GM21526 (cell line): ENCODE data around the gene AGAP1.

Experiments used
- ATAC-seq: cut with Tn5 transposase; IDR thresholded peaks from one replicate; pipeline ENCODE4 v1.9.1; 2021; ENCODE audit warnings: moderate library complexity; ENCODE audit not compliant: unreplicated experiment, low FRiP score

AGAP1 gene

GRCh38 chr2:235506997-235507615 is 13.3 kb downstream of the AGAP1 start:
- ATAC-seq = no peak

- ATAC-seq = no peak
Observed at GRCh38 chr2:235507928-235508327, 14.1 kb downstream of the AGAP1 start.

GRCh38 chr2:235508371-235509160 is 14.7 kb downstream of the AGAP1 start:
- no peak for ATAC-seq

GRCh38 chr2:235510318-235510717 is 16.5 kb downstream of the AGAP1 start:
- no peak for ATAC-seq

GRCh38 chr2:235511187-235511661 is 17.4 kb downstream of the AGAP1 start:
- ATAC-seq = no peak

DNA sequence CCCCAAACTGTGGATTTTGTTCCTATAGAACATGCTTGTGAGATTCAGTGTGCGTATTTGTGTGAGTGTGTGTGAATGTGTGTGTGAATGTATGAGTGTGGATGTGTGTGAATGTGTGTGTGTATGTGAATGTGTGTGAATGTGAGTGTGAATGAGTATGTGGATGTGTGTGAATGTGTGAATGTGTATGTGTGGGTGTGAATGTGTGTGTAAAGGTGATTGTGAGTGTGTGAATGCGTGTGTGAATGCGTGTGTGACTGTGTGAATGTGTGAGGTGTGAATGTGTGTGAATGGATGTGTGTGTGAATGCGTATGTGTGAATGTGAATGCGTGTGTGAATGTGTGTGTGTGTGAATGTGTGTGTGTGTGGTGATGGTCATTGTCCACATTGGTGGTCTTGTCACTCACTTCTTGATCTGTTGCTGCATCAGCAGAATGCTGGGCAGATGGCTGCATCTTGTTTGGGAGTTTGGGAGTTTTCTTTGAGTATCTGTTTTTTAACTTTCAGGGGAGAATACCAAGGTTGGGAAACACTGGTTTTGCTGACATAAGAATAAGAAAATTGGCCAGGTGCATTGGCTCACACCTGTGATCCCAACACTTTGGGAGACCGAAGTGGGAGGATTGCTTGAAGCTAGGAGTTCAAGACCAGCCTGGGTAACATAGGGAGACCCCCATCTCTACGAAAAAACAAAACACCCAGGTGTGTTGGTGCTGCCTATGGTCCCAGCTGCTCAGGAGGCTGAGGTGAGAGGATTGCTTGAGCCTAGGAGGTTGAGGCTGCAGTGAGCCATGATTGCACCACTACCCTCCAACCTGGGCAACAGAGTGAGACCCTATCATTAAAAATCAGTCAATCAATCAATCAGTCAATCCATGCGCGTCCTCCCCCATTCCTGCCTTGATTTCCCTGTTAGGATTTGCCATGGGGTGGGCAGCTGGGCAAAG is 18.2 kb downstream of the AGAP1 start:
- ATAC-seq = no peak

DNA sequence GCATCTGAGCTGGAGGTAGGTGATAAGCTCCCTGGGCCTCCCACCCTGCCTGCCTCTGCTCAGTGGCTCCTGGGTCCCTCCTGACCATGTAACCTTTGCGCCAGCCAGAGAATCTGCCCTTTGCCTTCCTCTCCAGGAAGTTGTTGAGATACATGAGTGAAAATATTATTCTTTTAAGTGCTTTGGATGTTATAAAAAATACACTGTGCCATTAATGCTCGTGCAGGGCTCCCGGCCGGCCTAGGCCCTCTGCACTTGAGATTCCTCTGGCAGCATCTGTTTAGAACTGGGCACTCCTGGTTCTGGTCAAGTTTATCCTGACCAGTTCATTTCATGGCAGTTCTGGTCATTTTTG is 18.8 kb downstream of the AGAP1 start:
- no peak for ATAC-seq

- no peak for ATAC-seq
Observed at GRCh38 chr2:235513984-235514626, 20.3 kb downstream of the AGAP1 start.

- no peak for ATAC-seq
Observed at GRCh38 chr2:235514627-235515363, 21.0 kb downstream of the AGAP1 start.

DNA sequence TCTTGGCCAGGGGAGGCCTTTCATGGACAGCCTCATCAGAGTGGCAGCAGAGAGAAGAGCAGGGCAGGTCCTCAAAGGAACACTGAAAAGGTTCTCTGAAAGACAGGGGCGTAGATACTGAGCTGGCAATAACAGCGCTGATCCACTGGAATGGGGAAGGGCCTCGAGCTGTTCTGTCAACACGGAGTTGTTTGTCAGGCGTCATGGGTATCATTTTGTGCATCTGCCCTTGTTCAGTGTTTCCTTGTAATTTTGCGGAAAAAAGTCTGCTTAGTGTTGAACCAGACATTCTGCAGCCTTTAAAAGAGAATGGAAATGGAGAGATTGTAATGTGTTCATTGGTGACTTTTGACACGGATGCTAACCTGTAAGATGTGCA is 21.5 kb downstream of the AGAP1 start:
- ATAC-seq = no peak

- no peak for ATAC-seq
Observed at GRCh38 chr2:235515821-235516220, 22.0 kb downstream of the AGAP1 start.

DNA sequence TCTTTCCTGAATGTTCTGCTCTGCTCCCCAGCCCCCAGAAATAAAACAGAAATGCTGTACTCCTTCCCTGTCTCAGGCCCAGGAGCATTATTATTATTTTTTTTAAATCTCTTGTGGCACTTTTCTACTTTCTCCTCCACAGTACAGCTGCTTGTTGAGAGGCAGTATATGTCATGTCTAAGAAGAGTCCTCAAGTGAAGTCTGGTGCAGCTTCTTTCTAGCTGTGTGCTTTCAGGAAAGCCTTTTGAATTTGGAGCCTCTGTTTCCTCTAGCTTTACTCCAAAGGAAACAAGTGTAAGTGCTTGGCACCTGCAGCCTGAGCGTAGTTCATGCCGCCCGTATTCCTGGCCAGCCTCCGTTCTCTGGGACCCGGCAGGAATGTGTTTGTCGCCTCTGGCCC is 22.4 kb downstream of the AGAP1 start:
- ATAC-seq = no peak

- ATAC-seq = no peak
Observed at GRCh38 chr2:235518322-235519090, 24.7 kb downstream of the AGAP1 start.

GRCh38 chr2:235520787-235521186 is 26.9 kb downstream of the AGAP1 start:
- ATAC-seq = no peak

GRCh38 chr2:235521844-235522243 is 28.0 kb downstream of the AGAP1 start:
- ATAC-seq = no peak

GRCh38 chr2:235523021-235523420 is 29.2 kb downstream of the AGAP1 start:
- no peak for ATAC-seq

DNA sequence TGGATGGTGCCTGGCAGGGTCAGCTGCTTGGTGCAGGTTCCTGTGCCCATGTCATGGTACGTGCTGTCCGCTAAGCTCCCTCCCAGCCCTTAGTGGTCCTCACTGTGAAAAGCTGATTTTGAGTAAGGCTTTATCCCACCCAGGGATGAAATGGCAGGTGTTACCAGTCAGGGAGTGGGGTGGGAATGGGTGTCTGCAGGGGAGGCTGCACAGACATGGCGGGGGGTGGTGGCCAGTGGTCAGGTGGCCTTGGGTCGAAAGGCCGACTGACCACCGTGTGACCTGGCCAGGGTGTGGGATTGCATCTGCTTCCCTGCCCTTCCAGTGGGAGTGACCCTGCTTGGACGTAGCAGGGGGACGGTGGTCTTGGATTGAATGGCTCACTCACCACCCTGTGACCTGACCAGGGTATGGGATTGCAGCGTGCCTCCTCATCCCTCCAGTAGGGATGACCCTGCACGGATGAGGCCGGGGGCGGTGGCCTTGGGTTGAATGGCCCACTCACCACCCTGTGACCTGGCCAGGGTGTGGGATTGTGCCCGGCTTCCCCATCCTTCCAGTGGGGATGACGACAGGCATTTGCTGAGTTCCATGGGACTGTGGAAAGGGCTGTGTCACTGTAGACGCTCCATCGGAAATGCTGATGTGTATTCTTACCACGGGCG is 29.8 kb downstream of the AGAP1 start:
- no peak for ATAC-seq

- ATAC-seq = no peak
Observed at GRCh38 chr2:235526166-235526565, 32.3 kb downstream of the AGAP1 start.
